Measurements from ENCODE around the gene FXYD7. TPM values are rescaled to one million over a fixed set of nuclear protein-coding genes. Genes with fewer than 3 reads are reported as not detected.

FXYD7 gene
- polyA plus RNA-seq, 1 donor from 2014 or later: 35.7 TPM

DNA sequence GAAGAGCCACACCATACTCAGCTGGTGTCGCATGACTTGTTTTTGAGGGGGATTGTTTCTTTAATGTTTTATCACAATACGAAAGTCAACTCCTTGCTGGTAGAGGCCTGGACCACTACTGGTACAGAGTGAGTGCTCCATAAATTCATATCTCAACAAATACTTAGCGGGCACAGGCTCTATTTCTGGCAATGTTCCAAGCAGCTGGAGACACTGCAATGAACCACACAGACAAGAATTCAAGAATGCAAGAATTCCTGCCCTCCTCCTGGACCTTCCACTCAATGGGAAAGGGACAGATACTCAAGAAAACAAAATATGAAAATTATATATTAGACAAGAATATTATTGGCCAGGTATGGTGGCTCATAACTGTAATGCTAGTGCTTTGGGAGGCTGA lies 6.4 kb downstream of the FXYD7 start:
- Histone ChIP-seq H3F3A (ENCODE audit: insufficient read depth, low read length, poor library complexity, severe bottlenecking) (no peaks in the 10 kb centered on the region), H3K9me2 (ENCODE audit: insufficient read depth, low read length) (no peaks in the 10 kb centered on the region), H3K4me3 (ENCODE audit: low read length) (no peak overlapping the region), H3K79me2 (replicated peaks; ENCODE audit: insufficient read depth, low read length) (no peaks in the 10 kb centered on the region), H3K27me3 (ENCODE audit: insufficient read depth, low read depth, low read length) (peaks cover 14% of the 10 kb centered on the region), H3K36me3 (ENCODE audit: insufficient read depth, low read length) (no peaks in the 10 kb centered on the region), H3K9me3 (ENCODE audit: low read length) (no peaks in the 10 kb centered on the region), H2AFZ (ENCODE audit: low read depth, low read length) (no peak overlapping the region), H3K27ac (ENCODE audit: low read length) (no peak overlapping the region), H4K20me1 (ENCODE audit: insufficient read depth) (no peaks in the 10 kb centered on the region), H3K4me2 (ENCODE audit: low read length) (no peak overlapping the region), H3K9ac (ENCODE audit: low read length) (no peak overlapping the region)
- TF ChIP-seq CTCF (IDR thresholded peaks at IDR 0.05; ENCODE audit: poor library complexity, severe bottlenecking) (no peak), EP300 (conservative IDR thresholded peaks at IDR 0.05; ENCODE audit: poor library complexity, severe bottlenecking) (no peak)

GRCh38 chr19:35150445-35150844 lies 7.4 kb downstream of the FXYD7 start:
- no peaks in the 10 kb centered on the region for H3K36me3 ChIP-seq (ENCODE audit: insufficient read depth, low read length)
- no peaks in the 10 kb centered on the region for H3K9me3 ChIP-seq (ENCODE audit: low read length)
- H3K4me2 ChIP-seq (ENCODE audit: low read length): no peak overlapping the region
- peaks cover 24% of the 10 kb centered on the region for H3K27me3 ChIP-seq (ENCODE audit: insufficient read depth, low read depth, low read length)
- no peak overlapping the region for H3K9ac ChIP-seq (ENCODE audit: low read length)
- no peak for TF ChIP-seq EZH2 (IDR thresholded peaks at IDR 0.05; ENCODE audit: borderline replicate concordance, insufficient read depth, low read length, poor library complexity, severe bottlenecking)
- TF ChIP-seq, protein P1, sequence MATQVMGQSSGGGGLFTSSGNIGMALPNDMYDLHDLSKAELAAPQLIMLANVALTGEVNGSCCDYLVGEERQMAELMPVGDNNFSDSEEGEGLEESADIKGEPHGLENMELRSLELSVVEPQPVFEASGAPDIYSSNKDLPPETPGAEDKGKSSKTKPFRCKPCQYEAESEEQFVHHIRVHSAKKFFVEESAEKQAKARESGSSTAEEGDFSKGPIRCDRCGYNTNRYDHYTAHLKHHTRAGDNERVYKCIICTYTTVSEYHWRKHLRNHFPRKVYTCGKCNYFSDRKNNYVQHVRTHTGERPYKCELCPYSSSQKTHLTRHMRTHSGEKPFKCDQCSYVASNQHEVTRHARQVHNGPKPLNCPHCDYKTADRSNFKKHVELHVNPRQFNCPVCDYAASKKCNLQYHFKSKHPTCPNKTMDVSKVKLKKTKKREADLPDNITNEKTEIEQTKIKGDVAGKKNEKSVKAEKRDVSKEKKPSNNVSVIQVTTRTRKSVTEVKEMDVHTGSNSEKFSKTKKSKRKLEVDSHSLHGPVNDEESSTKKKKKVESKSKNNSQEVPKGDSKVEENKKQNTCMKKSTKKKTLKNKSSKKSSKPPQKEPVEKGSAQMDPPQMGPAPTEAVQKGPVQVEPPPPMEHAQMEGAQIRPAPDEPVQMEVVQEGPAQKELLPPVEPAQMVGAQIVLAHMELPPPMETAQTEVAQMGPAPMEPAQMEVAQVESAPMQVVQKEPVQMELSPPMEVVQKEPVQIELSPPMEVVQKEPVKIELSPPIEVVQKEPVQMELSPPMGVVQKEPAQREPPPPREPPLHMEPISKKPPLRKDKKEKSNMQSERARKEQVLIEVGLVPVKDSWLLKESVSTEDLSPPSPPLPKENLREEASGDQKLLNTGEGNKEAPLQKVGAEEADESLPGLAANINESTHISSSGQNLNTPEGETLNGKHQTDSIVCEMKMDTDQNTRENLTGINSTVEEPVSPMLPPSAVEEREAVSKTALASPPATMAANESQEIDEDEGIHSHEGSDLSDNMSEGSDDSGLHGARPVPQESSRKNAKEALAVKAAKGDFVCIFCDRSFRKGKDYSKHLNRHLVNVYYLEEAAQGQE (IDR thresholded peaks at IDR 0.05; ENCODE audit: borderline replicate concordance): no peak
- no peak for TF ChIP-seq RAD21 (conservative IDR thresholded peaks at IDR 0.05)
- TF ChIP-seq SMC3 (conservative IDR thresholded peaks at IDR 0.05; ENCODE audit: poor library complexity): no peak
- TF ChIP-seq TAF1 (IDR thresholded peaks at IDR 0.05; ENCODE audit: low read depth): no peak
- TF ChIP-seq POLR2AphosphoS5 (IDR thresholded peaks at IDR 0.05): no peak
- no peak for TF ChIP-seq MXI1 (conservative IDR thresholded peaks at IDR 0.05; ENCODE audit: poor library complexity, severe bottlenecking)
- no peak for TF ChIP-seq EP300 (conservative IDR thresholded peaks at IDR 0.05; ENCODE audit: poor library complexity, severe bottlenecking)
- TF ChIP-seq CTCF (IDR thresholded peaks at IDR 0.05; ENCODE audit: poor library complexity, severe bottlenecking): no peak
- no peaks in the 10 kb centered on the region for H4K20me1 ChIP-seq (ENCODE audit: insufficient read depth)
- H3K9me2 ChIP-seq (ENCODE audit: insufficient read depth, low read length): no peaks in the 10 kb centered on the region
- no peaks in the 10 kb centered on the region for H3F3A ChIP-seq (ENCODE audit: insufficient read depth, low read length, poor library complexity, severe bottlenecking)
- H3K27ac ChIP-seq (ENCODE audit: low read length): no peak overlapping the region
- no peak overlapping the region for H3K4me3 ChIP-seq (ENCODE audit: low read length)
- no peak overlapping the region for H2AFZ ChIP-seq (ENCODE audit: low read depth, low read length)
- no peaks in the 10 kb centered on the region for H3K79me2 ChIP-seq (replicated peaks; ENCODE audit: insufficient read depth, low read length)

Data from neural cell (in vitro differentiated cells).